ENCODE results near the gene JARID2.

DNA sequence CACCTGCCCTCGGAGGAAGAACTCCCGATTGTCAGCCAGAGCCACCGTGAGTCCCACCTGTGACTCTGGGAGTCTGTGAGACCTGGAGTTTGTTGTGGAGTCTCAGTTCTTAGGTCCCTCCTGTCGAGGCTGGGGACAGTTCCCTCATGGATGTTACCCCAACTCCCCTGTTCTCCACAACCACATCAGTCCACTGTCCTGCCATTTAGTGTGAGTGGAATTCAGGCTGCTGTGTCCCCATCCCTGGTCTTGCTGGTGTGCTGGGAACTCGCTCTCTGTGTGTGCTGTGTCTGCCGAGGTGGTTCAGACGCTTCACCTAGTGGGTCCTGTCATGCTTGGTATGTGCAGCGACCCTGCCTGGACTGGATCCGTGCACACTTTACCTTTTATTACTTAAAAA lies 253.7 kb downstream of the JARID2 start:
- TF ChIP-seq CTCF (IDR thresholded peaks at IDR 0.05; ENCODE audit: low read length) (no peak), EZH2 (optimal IDR thresholded peaks at IDR 0.05; ENCODE audit: low read depth, low read length) (no peak), EZH2phosphoT487 (IDR thresholded peaks at IDR 0.05; ENCODE audit: low read length) (no peak)
